H9 (cell line): Measurements from ENCODE around the gene MEIS2. TPM values are rescaled to one million over a fixed set of nuclear protein-coding genes. Genes with fewer than 3 reads are reported as not detected.

Source experiments
- DNase-seq: peaks from one replicate; pipeline ENCODE4 v3.0.0-alpha.2; 2017
- H2AFZ ChIP-seq: one replicate; pipeline ENCODE4 v1.6.1; 2013; ENCODE audit warnings: mild to moderate bottlenecking, low read length, control low read depth, moderate library complexity
- H2AK5ac ChIP-seq: 2 replicates; pipeline ENCODE4 v1.6.1; 2013; ENCODE audit warnings: low read length, control low read depth, mixed read lengths; ENCODE audit not compliant: insufficient read length
- H2BK120ac ChIP-seq: one replicate; pipeline ENCODE4 v1.6.1; 2013; ENCODE audit warnings: low read depth, mild to moderate bottlenecking, low read length, control low read depth, inconsistent platforms; ENCODE audit not compliant: poor library complexity, severe bottlenecking
- H2BK12ac ChIP-seq: 2 replicates; pipeline ENCODE4 v1.6.1; 2013; ENCODE audit warnings: low read length, control low read depth, mixed read lengths, low read depth; ENCODE audit not compliant: insufficient read length
- H2BK15ac ChIP-seq: 2 replicates; pipeline ENCODE4 v1.6.1; 2013; ENCODE audit warnings: low read depth, low read length, control low read depth
- H2BK20ac ChIP-seq: one replicate; pipeline ENCODE4 v1.6.1; 2013; ENCODE audit warnings: low read depth, mild to moderate bottlenecking, low read length, control low read depth, inconsistent platforms; ENCODE audit not compliant: poor library complexity, severe bottlenecking
- H2BK5ac ChIP-seq: 2 replicates; pipeline ENCODE4 v1.6.1; 2013; ENCODE audit warnings: low read length, control low read depth, mixed read lengths; ENCODE audit not compliant: insufficient read length
- H3K14ac ChIP-seq: 2 replicates; pipeline ENCODE4 v1.6.1; 2013; ENCODE audit warnings: low read length, control low read depth; ENCODE audit not compliant: insufficient read depth
- H3K18ac ChIP-seq: 2 replicates; pipeline ENCODE4 v1.6.1; 2013; ENCODE audit warnings: low read depth, mild to moderate bottlenecking, mixed read lengths, low read length, control low read depth; ENCODE audit not compliant: insufficient read length
- H3K23ac ChIP-seq: 2 replicates; pipeline ENCODE4 v1.6.1; 2013; ENCODE audit warnings: low read length, control low read depth, mixed read lengths, low read depth; ENCODE audit not compliant: insufficient read length
- H3K23me2 ChIP-seq: 2 replicates; pipeline ENCODE4 v1.6.1; 2013; ENCODE audit warnings: low read depth, mild to moderate bottlenecking, mixed read lengths, low read length, control low read depth; ENCODE audit not compliant: insufficient read length, poor library complexity, severe bottlenecking
- H3K27ac ChIP-seq: 2 replicates; pipeline ENCODE4 v1.5.1; 2013; ENCODE audit warnings: low read length, control low read depth, mixed read lengths, low read depth; ENCODE audit not compliant: insufficient read length
- H3K27me3 ChIP-seq: 2 replicates; pipeline ENCODE4 v1.6.1; 2013; ENCODE audit warnings: low read length, control low read depth, inconsistent platforms; ENCODE audit not compliant: insufficient read depth
- H3K4ac ChIP-seq: 2 replicates; pipeline ENCODE4 v1.6.1; 2013; ENCODE audit warnings: low read depth, mild to moderate bottlenecking, control low read depth, inconsistent platforms, low read length, moderate library complexity
- H3K4me1 ChIP-seq: 2 replicates; pipeline ENCODE4 v1.6.1; 2013; ENCODE audit warnings: low read length, control low read depth, inconsistent platforms; ENCODE audit not compliant: insufficient read depth
- H3K4me2 ChIP-seq: 2 replicates; pipeline ENCODE4 v1.6.1; 2013; ENCODE audit warnings: low read length, control low read depth, mixed read lengths; ENCODE audit not compliant: insufficient read length, insufficient read depth
- H3K56ac ChIP-seq: 2 replicates; pipeline ENCODE4 v1.6.1; 2013; ENCODE audit warnings: low read depth, mild to moderate bottlenecking, mixed read lengths, low read length, control low read depth; ENCODE audit not compliant: insufficient read length
- H3K79me1 ChIP-seq: 2 replicates; pipeline ENCODE4 v1.6.1; 2013; ENCODE audit warnings: low read depth, mild to moderate bottlenecking, moderate library complexity, low read length, control low read depth, inconsistent platforms; ENCODE audit not compliant: insufficient read depth, poor library complexity, severe bottlenecking
- H3K79me2 ChIP-seq: 2 replicates; pipeline ENCODE4 v1.6.1; 2013; ENCODE audit warnings: low read length, control low read depth, inconsistent platforms; ENCODE audit not compliant: insufficient read depth
- H3K9ac ChIP-seq: 2 replicates; pipeline ENCODE4 v1.6.1; 2013; ENCODE audit warnings: low read length, control low read depth, mixed read lengths; ENCODE audit not compliant: insufficient read length; ENCODE audit errors: extremely low read depth
- H3K9me3 ChIP-seq: one replicate; pipeline ENCODE4 v1.6.1; 2013; ENCODE audit warnings: low read depth, low read length, inconsistent platforms; ENCODE audit not compliant: control insufficient read depth
- H3T11ph ChIP-seq: one replicate; pipeline ENCODE4 v1.6.1; 2013; ENCODE audit warnings: mild to moderate bottlenecking, low read length, control low read depth, inconsistent platforms
- H4K20me1 ChIP-seq: one replicate; pipeline ENCODE4 v1.6.1; 2013; ENCODE audit not compliant: control insufficient read depth, insufficient read length, insufficient read depth
- H4K5ac ChIP-seq: 2 replicates; pipeline ENCODE4 v1.6.1; 2013; ENCODE audit warnings: low read depth, mild to moderate bottlenecking, mixed read lengths, low read length, control low read depth; ENCODE audit not compliant: insufficient read length
- H4K8ac ChIP-seq: replicated peaks from 2 replicates; pipeline ENCODE4 v1.6.1; 2013; ENCODE audit warnings: low read length, control low read depth, mixed read lengths, low read depth; ENCODE audit not compliant: insufficient read length
- H4K91ac ChIP-seq: 2 replicates; pipeline ENCODE4 v1.6.1; 2013; ENCODE audit warnings: low read depth, mild to moderate bottlenecking, moderate library complexity, mixed read lengths, low read length, control low read depth; ENCODE audit not compliant: insufficient read length
- H3K27ac Mint-ChIP-seq, 3 experiments: 2 replicates in 2 of 3; 3 replicates in 1 of 3; pipeline ENCODE4 v1.8.0; 2020 to 2021; ENCODE audit warnings: mixed read lengths in 3 of 3, mild to moderate bottlenecking in 1 of 3, moderate library complexity in 1 of 3
- H3K27me3 Mint-ChIP-seq: 2 replicates; pipeline ENCODE4 v1.8.0; 2021; ENCODE audit warnings: low read depth, mild to moderate bottlenecking, moderate library complexity, mixed read lengths
- H3K36me3 Mint-ChIP-seq, 3 experiments: 2 replicates in 2 of 3; 3 replicates in 1 of 3; pipeline ENCODE4 v1.8.0; 2020 to 2021; ENCODE audit warnings: low read depth in 3 of 3, mixed read lengths in 3 of 3; ENCODE audit not compliant: insufficient read depth in 1 of 3
- H3K4me1 Mint-ChIP-seq, 2 experiments: 2 replicates each; pipeline ENCODE4 v1.8.0; 2020; ENCODE audit warnings: mixed read lengths in 2 of 2
- H3K4me3 Mint-ChIP-seq, 2 experiments: 2 replicates in 1 of 2; 3 replicates in 1 of 2; pipeline ENCODE4 v1.8.0; 2020 to 2021; ENCODE audit warnings: mild to moderate bottlenecking in 2 of 2, mixed read lengths in 2 of 2, moderate library complexity in 1 of 2
- H3K9me3 Mint-ChIP-seq, 2 experiments: 2 replicates in 1 of 2; 3 replicates in 1 of 2; pipeline ENCODE4 v1.8.0; 2020; ENCODE audit warnings: mild to moderate bottlenecking in 2 of 2, mixed read lengths in 2 of 2, moderate library complexity in 1 of 2
- CTCF ChIP-seq: fragments of 200-600 bp; sonication (generic); conservative IDR thresholded peaks from 3 replicates; pipeline ENCODE4 v1.8.0; 2021; ENCODE audit warnings: antibody characterized with exemption, mild to moderate bottlenecking
- WGBS: extraction: QIAGEN DNeasy Blood & Tissue Kit; methylation state at CpG from one replicate; pipeline ENCODE4 v1.1.7; 2013; ENCODE audit warnings: missing lambda C conversion rate, low lambda C conversion rate, mixed read lengths; ENCODE audit not compliant: insufficient read length; ENCODE audit errors: extremely low coverage; 5-methylcytosine and 5-hydroxymethylcytosine counted together
- total RNA-seq: library from RNA; stranded (reverse); gene quantifications from 2 replicates; pipeline ENCODE4 v1.2.1, GENCODE V29; 2021

The MEIS2 gene
- total RNA-seq, 1 experiment from 2014 or later, result 0.35 TPM

GRCh38 chr15:37088436-37088835 lies 11.9 kb downstream of the MEIS2 start:
- Histone ChIP-seq H3K79me1 (no peaks in the 10 kb centered on the region), H3T11ph (no peak overlapping the region), H3K27me3 (peaks cover 17% of the 10 kb centered on the region), H3K27ac (no peak overlapping the region), H2BK5ac (no peak overlapping the region), H3K4me2 (no peak overlapping the region), H4K20me1 (no peaks in the 10 kb centered on the region), H3K14ac (no peak overlapping the region), H3K23ac (no peak overlapping the region), H2BK120ac (no peak overlapping the region), H3K9ac (no peak overlapping the region), H4K91ac (no peak overlapping the region), H3K18ac (no peak overlapping the region), H4K5ac (no peak overlapping the region), H2BK20ac (no peak overlapping the region), H2BK12ac (no peak overlapping the region), H3K4me1 (no peaks in the 10 kb centered on the region; the same call in 1 of the 2 replicates), H3K56ac (no peak overlapping the region), H3K4ac (no peak overlapping the region), H2BK15ac (no peak overlapping the region), H4K8ac (no peak overlapping the region), H3K9me3 (no peaks in the 10 kb centered on the region), H2AFZ (no peak overlapping the region), H3K79me2 (no peaks in the 10 kb centered on the region), H3K23me2 (no peaks in the 10 kb centered on the region), H2AK5ac (no peak overlapping the region)
- H3K4me1 Mint-ChIP-seq, result peaks cover 21 to 33% of the 10 kb centered on the region in 2 experiments
- WGBS, result no CpG with 5 or more reads among the region's 2 CpGs
- no peak overlapping the region for H3K27ac Mint-ChIP-seq
- TF ChIP-seq CTCF, result no peak
- H3K4me3 Mint-ChIP-seq, result no peak overlapping the region
- peaks cover 39% of the 10 kb centered on the region for H3K27me3 Mint-ChIP-seq
- peaks cover 0 to 4% of the 10 kb centered on the region in 2 experiments; a peak in 2 of 5 replicates for H3K9me3 Mint-ChIP-seq
- no peak for DNase-seq
- H3K36me3 Mint-ChIP-seq, result no peaks in the 10 kb centered on the region
